Endometrium (tissue), 2 donors: ENCODE data around the gene CR1L.
"Not testable (repeated sequence)": the region's sequence is repeated elsewhere in the genome, so short reads cannot be mapped to it uniquely, and the experiment has no call there.

ENCODE experiments used
- FAIRE-seq: peaks from 2 replicates; lab custom pipeline; 2012; peaks lifted over from hg19 to GRCh38; lab: Jason Lieb, UNC
- donor health status: control.
- donor health status: control.

CR1L gene

GRCh38 chr1:207682872-207683434 is 38.0 kb downstream of the CR1L start:
- not testable (repeated sequence) for FAIRE-seq

- not testable (repeated sequence) for FAIRE-seq
Observed at GRCh38 chr1:207690551-207690950, 45.6 kb downstream of the CR1L start.

DNA sequence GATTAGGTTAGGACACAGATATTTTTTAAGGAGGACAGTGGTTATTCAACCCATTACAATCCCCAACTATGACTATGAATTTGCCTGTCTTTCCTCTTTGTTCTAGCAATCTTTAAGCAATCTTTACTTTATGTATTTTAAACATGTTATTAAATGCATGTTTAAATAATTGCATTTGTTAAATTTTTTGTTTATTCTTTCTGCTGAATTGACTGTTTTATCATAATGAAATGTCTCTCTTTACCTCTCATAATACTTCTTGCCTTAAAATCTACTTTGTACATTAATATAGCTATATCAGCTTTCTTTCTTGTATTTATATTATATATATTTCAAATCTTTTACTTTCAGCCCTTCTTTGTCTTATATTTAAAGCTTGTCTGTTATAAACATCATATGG is 46.1 kb downstream of the CR1L start:
- FAIRE-seq: peak; percentile 26

DNA sequence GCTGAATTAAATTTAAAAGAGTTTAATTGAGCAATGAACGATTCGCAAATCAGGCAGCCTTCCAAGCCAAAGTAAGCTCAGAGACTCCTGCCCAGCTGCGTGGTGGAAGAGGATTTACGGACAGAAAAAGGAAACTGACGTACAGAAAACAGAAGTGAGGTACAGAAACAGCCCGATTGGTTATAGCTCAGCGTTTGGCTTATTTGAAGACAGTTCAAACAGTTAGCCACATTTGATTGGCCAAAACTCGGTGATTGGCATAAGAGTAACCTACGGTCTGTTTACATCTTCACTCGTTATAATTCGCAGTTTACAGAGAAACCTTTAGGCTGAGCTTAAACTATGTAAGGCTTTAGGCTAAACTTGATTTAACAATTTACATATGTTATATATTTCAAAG is 46.9 kb downstream of the CR1L start:
- FAIRE-seq: no peak

DNA sequence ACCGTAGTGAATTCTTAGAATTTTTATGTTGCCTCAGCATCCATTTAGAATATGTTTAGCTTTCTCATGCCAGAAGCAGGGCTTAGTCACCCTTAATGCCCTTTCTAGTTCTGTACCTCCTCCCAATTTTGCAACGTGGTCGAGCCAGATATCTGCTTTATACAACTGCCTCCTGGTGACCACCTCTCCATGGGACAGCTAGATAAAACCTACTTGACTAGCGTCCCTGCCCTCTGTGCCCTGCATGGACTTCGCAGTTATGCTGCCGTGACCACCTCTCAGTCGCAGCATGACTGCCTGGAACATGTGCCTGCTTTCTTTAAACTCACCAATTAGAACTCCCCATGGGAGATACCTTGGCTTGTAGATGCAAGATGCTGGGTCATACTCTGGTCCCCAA is 47.4 kb downstream of the CR1L start:
- not testable (repeated sequence) for FAIRE-seq

- no peak for FAIRE-seq
Observed at GRCh38 chr1:207695891-207696290, 51.0 kb downstream of the CR1L start.

DNA sequence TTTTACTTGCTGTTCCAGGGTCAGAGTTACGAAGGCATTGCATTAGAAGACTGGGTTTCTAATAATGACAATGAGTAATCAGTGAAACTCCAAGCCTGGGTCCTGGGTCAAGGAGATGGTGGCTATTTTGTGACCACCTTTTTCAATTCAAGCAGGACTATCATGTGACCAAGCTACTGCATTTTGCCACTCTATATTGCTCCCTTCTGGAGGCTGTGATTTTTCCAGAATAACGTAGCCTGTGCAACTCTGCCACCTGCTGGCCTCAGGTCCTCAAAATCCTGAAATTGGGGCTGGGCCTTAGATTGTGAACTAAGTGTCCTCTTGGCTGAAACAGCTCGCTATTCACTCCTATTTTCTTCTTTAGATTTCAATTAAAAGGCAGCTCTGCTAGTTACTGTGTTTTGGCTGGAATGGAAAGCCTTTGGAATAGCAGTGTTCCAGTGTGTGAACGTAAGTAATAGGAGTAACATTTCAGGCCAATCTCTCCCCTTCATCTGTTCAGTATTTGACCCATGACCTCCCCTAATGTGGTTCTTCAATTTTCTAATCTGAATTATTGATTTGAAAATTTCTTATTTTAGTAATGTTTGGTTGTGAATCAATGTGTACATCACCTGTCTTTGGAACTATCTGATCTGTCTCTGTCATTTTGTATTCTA is 54.0 kb downstream of the CR1L start:
- no peak for FAIRE-seq

GRCh38 chr1:207702317-207702716 is 57.4 kb downstream of the CR1L start:
- no peak for FAIRE-seq

DNA sequence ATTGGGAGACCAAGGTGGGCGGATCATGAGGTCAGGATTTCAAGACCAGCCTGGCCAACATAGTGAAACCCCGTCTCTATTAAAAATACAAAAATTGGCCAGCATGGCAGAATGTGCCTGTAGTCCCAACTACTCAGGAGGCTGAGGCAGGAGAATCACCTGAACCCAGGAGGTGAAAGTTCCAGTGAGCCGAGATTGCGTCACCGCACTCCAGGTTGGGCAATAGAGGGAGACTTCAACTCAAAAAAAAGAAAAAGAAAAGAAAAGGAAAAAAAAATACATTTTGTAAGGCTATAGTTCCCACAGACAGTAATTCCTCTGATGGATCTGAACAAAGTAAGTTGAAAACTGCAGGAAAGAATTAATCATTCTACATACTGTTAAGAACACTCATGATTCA is 58.8 kb downstream of the CR1L start:
- no peak for FAIRE-seq

- FAIRE-seq: not testable (repeated sequence)
Observed at GRCh38 chr1:207708004-207708403, 63.1 kb downstream of the CR1L start.

GRCh38 chr1:207711285-207711684 is 66.4 kb downstream of the CR1L start:
- FAIRE-seq: no peak

- not testable (repeated sequence) for FAIRE-seq
Observed at GRCh38 chr1:207712701-207713100, 67.8 kb downstream of the CR1L start.

- no peak for FAIRE-seq
Observed at GRCh38 chr1:207713529-207713928, 68.6 kb downstream of the CR1L start.

DNA sequence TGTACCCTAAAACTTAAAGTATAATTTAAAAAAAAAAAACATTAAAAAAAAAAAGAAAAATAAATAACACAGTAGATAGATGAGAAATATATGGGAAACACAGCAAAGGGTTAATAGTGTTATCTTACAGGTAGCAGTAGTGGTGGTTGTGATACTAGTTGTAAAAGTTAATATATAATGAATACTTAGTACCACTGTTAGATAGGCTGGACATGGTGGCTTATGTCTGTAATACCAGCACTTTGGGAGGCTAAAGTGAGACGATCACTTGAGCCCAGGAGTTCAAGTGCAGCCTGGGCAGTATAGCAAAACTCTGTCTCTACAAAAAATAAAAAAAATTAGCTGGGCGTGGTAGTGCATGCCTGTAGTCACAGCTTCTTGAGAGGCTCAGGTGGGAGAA is 74.3 kb downstream of the CR1L start:
- no peak for FAIRE-seq

GRCh38 chr1:207728200-207728858 is 83.4 kb downstream of the CR1L start:
- FAIRE-seq: not testable (repeated sequence)

- not testable (repeated sequence) for FAIRE-seq
Observed at GRCh38 chr1:207737503-207738157, 92.7 kb downstream of the CR1L start.

- FAIRE-seq: not testable (repeated sequence)
Observed at GRCh38 chr1:207738158-207738659, 93.3 kb downstream of the CR1L start.

DNA sequence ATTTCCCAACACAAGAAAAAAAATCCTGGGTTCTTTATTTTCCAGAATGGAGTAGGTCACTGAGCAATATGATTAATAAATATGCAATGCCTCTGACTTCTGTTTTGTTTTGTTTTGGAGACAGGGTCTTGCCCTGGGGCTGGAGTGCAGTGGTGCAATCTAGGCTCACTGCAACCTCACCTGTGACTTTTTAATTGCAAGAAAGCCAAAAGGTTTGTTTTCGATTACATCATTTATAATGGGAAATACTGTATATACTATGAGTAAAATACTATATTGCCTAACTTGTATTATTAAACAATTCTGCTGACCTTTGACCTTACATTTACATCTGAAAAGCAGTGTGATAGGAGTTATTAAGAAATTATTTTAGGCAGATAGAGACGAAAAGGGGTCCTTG is 95.3 kb downstream of the CR1L start:
- no peak for FAIRE-seq

DNA sequence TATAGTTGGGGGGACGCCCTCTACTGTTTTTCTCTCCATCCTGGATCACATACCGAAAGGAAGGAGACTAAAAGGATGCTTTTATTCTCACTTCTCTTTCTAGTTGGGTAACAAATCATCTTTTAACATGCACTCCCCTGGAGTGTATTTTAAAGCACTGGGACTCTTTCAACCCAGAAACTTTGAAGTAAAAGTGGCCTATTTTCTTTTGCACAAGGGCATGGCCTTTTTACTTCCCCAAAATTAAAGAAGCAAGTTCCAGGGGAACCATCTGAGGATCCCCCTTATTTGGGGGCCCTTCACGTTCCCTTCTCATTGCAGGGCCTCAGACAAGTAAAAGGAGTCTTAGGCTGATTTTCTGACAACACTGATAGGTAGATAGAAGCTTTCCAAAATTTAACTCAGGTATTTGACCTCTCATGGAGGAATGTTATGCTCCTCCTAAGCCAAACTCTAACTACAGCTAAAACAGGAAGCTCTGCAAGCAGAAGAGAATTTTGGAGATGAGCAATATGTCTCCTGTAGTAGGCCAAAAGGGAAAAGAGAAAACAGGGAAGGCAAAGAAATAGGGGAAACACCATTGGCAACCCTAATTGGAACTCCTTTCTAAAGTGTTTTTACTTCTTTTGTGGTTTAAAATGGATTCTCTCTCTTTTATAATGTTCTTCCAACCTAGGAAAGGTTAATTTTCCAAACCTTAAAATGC is 98.1 kb downstream of the CR1L start:
- no peak for FAIRE-seq

- no peak for FAIRE-seq
Observed at GRCh38 chr1:207744000-207744534, 99.1 kb downstream of the CR1L start.

DNA sequence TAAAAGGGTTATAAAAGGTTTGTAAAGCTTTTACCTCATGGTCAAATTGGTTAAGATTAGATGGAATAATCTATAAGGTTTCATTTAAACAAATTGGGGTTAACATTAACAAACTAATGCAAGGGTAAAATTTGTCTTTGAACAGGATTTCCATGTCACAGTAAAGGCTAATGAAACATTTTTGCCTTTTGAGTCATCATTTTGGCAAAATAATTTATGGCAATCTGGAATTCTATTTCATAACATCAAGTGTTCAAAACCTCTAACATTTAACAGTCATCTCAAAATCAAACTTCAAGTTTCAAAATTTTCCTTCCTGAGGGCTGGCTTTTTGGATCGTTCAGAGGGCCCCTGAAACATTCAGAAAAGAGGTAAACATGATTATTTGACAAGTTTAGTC is 100.4 kb downstream of the CR1L start:
- no peak for FAIRE-seq
